H1 (cell line): ENCODE data around the gene SLX4IP. TPM values are rescaled to one million over a fixed set of nuclear protein-coding genes. Genes with fewer than 3 reads are reported as not detected.

Experiments used
- CTCF ChIA-PET: fragments of 300-600 bp; sonication (Branson Sonifier 250); formaldehyde crosslinking; loops from one replicate; lab custom pipeline; 2021; ENCODE audit not compliant: partially characterized antibody; lab: Charles Lee
- POLR2A ChIA-PET: fragments of 300-600 bp; sonication (Branson Sonifier 250); formaldehyde crosslinking; loops from one replicate; lab custom pipeline; 2021; ENCODE audit warnings: inconsistent platforms; ENCODE audit not compliant: partially characterized antibody; lab: Charles Lee
- DNase-seq, 2 experiments: peaks; one replicate each; pipeline versions ENCODE4 v3.0.0 to v3.0.0-alpha.2; 2010 to 2022; ENCODE audit warnings: low spot score in 2 of 2, low read depth in 1 of 2, mixed read lengths in 1 of 2
- FAIRE-seq: peaks from 2 replicates; lab custom pipeline; 2011; peaks lifted over from hg19 to GRCh38; lab: Jason Lieb, UNC
- H2AFZ ChIP-seq: 2 replicates; pipeline ENCODE4 v1.8.1; 2012; ENCODE audit warnings: low read length, inconsistent platforms
- H2AK5ac ChIP-seq: 2 replicates; pipeline ENCODE4 v1.6.1; 2013; ENCODE audit warnings: low read depth, low read length
- H2BK120ac ChIP-seq: replicated peaks from 2 replicates; pipeline ENCODE3; 2013; ENCODE audit warnings: low read depth, low read length, inconsistent platforms
- H2BK12ac ChIP-seq: 2 replicates; pipeline ENCODE4 v1.6.1; 2013; ENCODE audit warnings: low read depth, low read length
- H2BK15ac ChIP-seq: 2 replicates; pipeline ENCODE4 v1.6.1; 2013; ENCODE audit warnings: low read length
- H2BK20ac ChIP-seq: 2 replicates; pipeline ENCODE4 v1.6.1; 2013; ENCODE audit warnings: low read length
- H2BK5ac ChIP-seq: 2 replicates; pipeline ENCODE4 v1.6.1; 2013; ENCODE audit warnings: low read depth, low read length
- H3K14ac ChIP-seq: 2 replicates; pipeline ENCODE4 v1.6.1; 2013; ENCODE audit warnings: inconsistent platforms; ENCODE audit not compliant: insufficient read length
- H3K18ac ChIP-seq: 2 replicates; pipeline ENCODE4 v1.6.1; 2013; ENCODE audit warnings: low read length; ENCODE audit errors: extremely low read depth
- H3K23ac ChIP-seq: 2 replicates; pipeline ENCODE4 v1.6.1; 2013; ENCODE audit warnings: inconsistent platforms; ENCODE audit not compliant: insufficient read length
- H3K23me2 ChIP-seq: 2 replicates; pipeline ENCODE4 v1.6.1; 2013; ENCODE audit warnings: low read depth, low read length
- H3K27ac ChIP-seq: 2 replicates; pipeline ENCODE4 v1.6.1; 2011; ENCODE audit warnings: low read depth, low read length, inconsistent platforms
- H3K27me3 ChIP-seq, 4 experiments: replicated peaks in 1 of 4; 1 replicate in 1 of 4; 2 replicates in 3 of 4; pipeline versions ENCODE4 v1.6.1 to v1.8.1; 2011 to 2013; ENCODE audit warnings: low read length in 3 of 4, mild to moderate bottlenecking in 3 of 4, inconsistent platforms in 2 of 4, mixed read lengths in 2 of 4, moderate library complexity in 1 of 4; ENCODE audit not compliant: control insufficient read depth in 3 of 4, insufficient read depth in 3 of 4; ENCODE audit errors: extremely low read depth in 1 of 4
- H3K36me3 ChIP-seq, 4 experiments: 2 replicates each; pipeline versions ENCODE4 v1.6.1 to v1.8.1; 2011 to 2013; ENCODE audit warnings: mild to moderate bottlenecking in 4 of 4, low read length in 3 of 4, moderate library complexity in 2 of 4, control low read depth in 1 of 4, inconsistent platforms in 1 of 4; ENCODE audit not compliant: insufficient read depth in 4 of 4, control insufficient read depth in 2 of 4
- H3K4ac ChIP-seq: replicated peaks from 2 replicates; pipeline ENCODE3; 2013; ENCODE audit warnings: low read length, low read depth, mixed read lengths, inconsistent platforms; ENCODE audit not compliant: insufficient read length
- H3K4me1 ChIP-seq, 4 experiments: replicated peaks in 1 of 4; 1 replicate in 1 of 4; 2 replicates in 3 of 4; pipeline versions ENCODE4 v1.6.1 to v1.8.1; 2011 to 2013; ENCODE audit warnings: low read length in 3 of 4, inconsistent platforms in 2 of 4, mixed read lengths in 1 of 4; ENCODE audit not compliant: insufficient read depth in 4 of 4, control insufficient read depth in 3 of 4
- H3K4me2 ChIP-seq, 2 experiments: 2 replicates each; pipeline versions ENCODE4 v1.6.1 to v1.8.1; 2011 to 2013; ENCODE audit warnings: low read depth in 2 of 2, low read length in 2 of 2, control low read depth in 1 of 2, inconsistent platforms in 1 of 2, mild to moderate bottlenecking in 1 of 2; ENCODE audit not compliant: insufficient read depth in 1 of 2
- H3K4me3 ChIP-seq, 4 experiments: fragments of 200-600, 300-600 bp in 1 of 4; sonication (generic), shearing (Covaris generic), sonication (Bioruptor Twin) in 1 of 4; 2 replicates each; pipeline versions ENCODE4 v1.5.1 to v1.8.1; 2011 to 2016; ENCODE audit warnings: low read length in 4 of 4, low read depth in 3 of 4, control low read depth in 2 of 4, inconsistent platforms in 2 of 4, mild to moderate bottlenecking in 2 of 4, mixed read lengths in 1 of 4, moderate library complexity in 1 of 4; ENCODE audit not compliant: insufficient read depth in 2 of 4; ENCODE audit errors: extremely low read depth in 1 of 4
- H3K56ac ChIP-seq: replicated peaks from 2 replicates; pipeline ENCODE3; 2013; ENCODE audit warnings: low read depth, mild to moderate bottlenecking, mixed read lengths, low read length, inconsistent platforms; ENCODE audit not compliant: insufficient read length
- H3K79me1 ChIP-seq: 2 replicates; pipeline ENCODE4 v1.6.1; 2013; ENCODE audit warnings: low read depth, low read length, control low read depth
- H3K79me2 ChIP-seq, 2 experiments: 2 replicates each; pipeline versions ENCODE4 v1.6.1 to v1.8.1; 2012 to 2013; ENCODE audit warnings: low read length in 2 of 2, mild to moderate bottlenecking in 2 of 2, inconsistent platforms in 1 of 2; ENCODE audit not compliant: insufficient read depth in 2 of 2, control insufficient read depth in 1 of 2
- H3K9ac ChIP-seq, 4 experiments: replicated peaks in 1 of 4; 1 replicate in 1 of 4; 2 replicates in 3 of 4; pipeline versions ENCODE4 v1.6.1 to v1.8.1; 2011 to 2013; ENCODE audit warnings: low read depth in 3 of 4, low read length in 3 of 4, control low read depth in 2 of 4, mild to moderate bottlenecking in 2 of 4, moderate library complexity in 2 of 4, inconsistent platforms in 1 of 4; ENCODE audit errors: extremely low read depth in 1 of 4
- H3K9me3 ChIP-seq, 2 experiments: 2 replicates each; pipeline versions ENCODE4 v1.6.1 to v1.8.1; 2012 to 2013; ENCODE audit warnings: mild to moderate bottlenecking in 2 of 2, moderate library complexity in 2 of 2, control low read depth in 1 of 2, inconsistent platforms in 1 of 2, low read depth in 1 of 2, low read length in 1 of 2, mixed read lengths in 1 of 2; ENCODE audit not compliant: insufficient read depth in 2 of 2
- H4K20me1 ChIP-seq, 2 experiments: replicated peaks in 1 of 2; 2 replicates each; pipeline versions ENCODE3 to v1.8.1; 2011 to 2013; ENCODE audit warnings: inconsistent platforms in 2 of 2, low read length in 2 of 2, mild to moderate bottlenecking in 1 of 2; ENCODE audit not compliant: insufficient read depth in 2 of 2, control insufficient read depth in 1 of 2
- H4K5ac ChIP-seq: 2 replicates; pipeline ENCODE4 v1.6.1; 2013; ENCODE audit warnings: low read length, low read depth, mixed read lengths, inconsistent platforms; ENCODE audit not compliant: insufficient read length
- H4K8ac ChIP-seq: 2 replicates; pipeline ENCODE4 v1.8.0; 2013; ENCODE audit warnings: mild to moderate bottlenecking, moderate library complexity, low read length, inconsistent platforms; ENCODE audit not compliant: insufficient read depth; ENCODE audit errors: extremely low read depth
- H4K91ac ChIP-seq: replicated peaks from 2 replicates; pipeline ENCODE3; 2013; ENCODE audit warnings: low read length, mixed read lengths, inconsistent platforms; ENCODE audit not compliant: insufficient read length
- CBX5 ChIP-seq: fragments of 300-800, 300-1000 bp; sonication (generic); IDR thresholded peaks from 2 replicates; pipeline ENCODE4 v1.7.1; 2016; ENCODE audit warnings: antibody characterized with exemption, low read length, low read depth
- KDM5A ChIP-seq: fragments of 200-600 bp; IDR thresholded peaks from 2 replicates; pipeline ENCODE4 v1.7.1; 2012; ENCODE audit warnings: mild to moderate bottlenecking, low read length, inconsistent platforms, mixed read lengths
- POLR2A ChIP-seq, 2 experiments: IDR thresholded peaks; 1 replicate in 1 of 2; 2 replicates in 1 of 2; pipeline ENCODE4 v1.6.1; 2011; ENCODE audit warnings: low read depth in 2 of 2, low read length in 2 of 2, mild to moderate bottlenecking in 2 of 2; ENCODE audit errors: control extremely low read depth in 1 of 2
- RBBP5 ChIP-seq: IDR thresholded peaks from 2 replicates; pipeline ENCODE4 v1.7.1; 2012; ENCODE audit warnings: low read depth, mild to moderate bottlenecking, inconsistent platforms, low read length, moderate library complexity, borderline replicate concordance
- SUZ12 ChIP-seq: fragments of 200-600 bp; sonication (generic); IDR thresholded peaks from 2 replicates; pipeline ENCODE4 v1.6.1; 2012; ENCODE audit warnings: mild to moderate bottlenecking, inconsistent platforms, low read length, moderate library complexity, mixed read lengths
- ZNF274 ChIP-seq: IDR thresholded peaks from 2 replicates; pipeline ENCODE4 v1.7.0; 2012; ENCODE audit warnings: low read length, borderline replicate concordance; ENCODE audit errors: extremely low read depth
- WGBS, 2 experiments: shearing (Covaris generic) in 1 of 2; methylation state at CpG; one replicate each; pipeline versions ENCODE4 v1.1.6 to v1.1.7; 2013 to 2015; ENCODE audit warnings: low lambda C conversion rate in 2 of 2, mixed read lengths in 2 of 2, inconsistent platforms in 1 of 2, low coverage in 1 of 2, missing lambda C conversion rate in 1 of 2; ENCODE audit not compliant: insufficient replicate concordance in 2 of 2, insufficient coverage in 1 of 2, insufficient read length in 1 of 2; ENCODE audit errors: extremely low coverage in 1 of 2, missing lambda C conversion rate in 1 of 2; 5-methylcytosine and 5-hydroxymethylcytosine counted together
- polyA plus RNA-seq, 7 experiments: library from polyadenylated mRNA; depleted of rRNA in 3 of 7; stranded (reverse) in 5 of 7; unstranded in 2 of 7; fragments of >200 nt in 5 of 7; fragments of 200-250 nt in 2 of 7; gene quantifications; 1 replicate in 5 of 7; 2 replicates in 1 of 7; 4 replicates in 1 of 7; pipeline versions ENCODE4 v1.2.1 to v1.2.3, GENCODE V29; 2011 to 2013; ENCODE audit warnings: missing spikeins in 2 of 7, mixed read lengths in 2 of 7
- total RNA-seq: library from RNA; stranded (reverse); fragmentation: NEBNext Ultra II Directional; extraction: Animal tissue kit (Norgen Biotek cat#: 25700); gene quantifications from 2 replicates; pipeline ENCODE4 v1.2.1, GENCODE V29; 2021
- TF ChIP-seq, protein P1 (sequence below): IDR thresholded peaks from 2 replicates; pipeline ENCODE4 v1.6.1; 2012; ENCODE audit warnings: inconsistent platforms

The SLX4IP gene
- total and polyA plus RNA-seq, 2 of the 8 experiments (the other 6 are each of a cell fraction or from before 2014, with no cell fraction given) = 2.4 to 8.7 TPM

DNA sequence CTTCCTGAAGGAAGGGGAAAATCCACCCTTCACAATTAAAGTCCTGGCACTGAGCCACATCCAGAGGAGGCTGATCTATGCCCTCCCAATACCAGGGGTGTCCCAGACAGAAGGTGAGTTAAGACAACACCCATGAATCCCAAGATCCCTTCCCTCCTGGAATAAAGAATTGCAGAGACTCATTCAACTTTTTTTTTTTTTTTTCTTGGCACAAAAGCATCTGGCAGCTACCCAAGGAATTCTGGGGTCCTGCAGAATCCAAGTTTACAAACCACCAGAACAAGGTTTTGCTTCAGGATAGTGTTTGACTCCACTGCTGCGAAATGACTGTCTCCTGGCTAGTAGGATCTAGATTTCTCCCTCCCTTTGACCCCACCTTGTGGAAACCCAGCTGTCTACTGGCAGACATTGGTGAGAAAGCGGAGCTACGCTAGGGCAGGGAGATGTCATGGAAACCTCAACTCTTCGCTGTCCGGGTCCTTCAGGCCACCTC is 201.3 kb downstream of the SLX4IP start:
- no peak for TF ChIP-seq SUZ12
- no peak for TF ChIP-seq POLR2A (IDR thresholded peaks at IDR 0.05; ENCODE audit: control extremely low read depth in 1 of 2, low read depth in 2 of 2, low read length in 2 of 2)
- TF ChIP-seq CBX5 = no peak
- no peak for TF ChIP-seq KDM5A
- no peak for TF ChIP-seq ZNF274
- TF ChIP-seq, protein P1, sequence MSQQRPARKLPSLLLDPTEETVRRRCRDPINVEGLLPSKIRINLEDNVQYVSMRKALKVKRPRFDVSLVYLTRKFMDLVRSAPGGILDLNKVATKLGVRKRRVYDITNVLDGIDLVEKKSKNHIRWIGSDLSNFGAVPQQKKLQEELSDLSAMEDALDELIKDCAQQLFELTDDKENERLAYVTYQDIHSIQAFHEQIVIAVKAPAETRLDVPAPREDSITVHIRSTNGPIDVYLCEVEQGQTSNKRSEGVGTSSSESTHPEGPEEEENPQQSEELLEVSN = no peak
- TF ChIP-seq RBBP5 = no peak
- peaks cover 1 to 5% of the 10 kb centered on the region in 2 experiments for H4K20me1 ChIP-seq
- peaks cover 3 to 32% (median 23%) of the 10 kb centered on the region in 4 experiments for H3K36me3 ChIP-seq
- DNase-seq (no peak), FAIRE-seq (no peak)
- H3K56ac ChIP-seq = no peak overlapping the region
- H2AK5ac ChIP-seq = no peak overlapping the region; the same call in 1 of the 2 replicates
- no peak overlapping the region for H3K23ac ChIP-seq
- peaks cover 3% of the 10 kb centered on the region for H3K79me1 ChIP-seq
- H3K27me3 ChIP-seq = no peaks in the 10 kb centered on the region; a peak in 1 of 7 replicates
- H2BK20ac ChIP-seq = peak overlapping the region; percentile 69; the same call in 1 of the 2 replicates
- H3K9ac ChIP-seq = no peak overlapping the region
- H3K23me2 ChIP-seq = no peaks in the 10 kb centered on the region; the same call in 1 of the 2 replicates
- H3K14ac ChIP-seq = no peak overlapping the region
- no peak overlapping the region for H2BK15ac ChIP-seq
- no peak overlapping the region for H4K8ac ChIP-seq
- no peak overlapping the region for H2AFZ ChIP-seq
- H3K79me2 ChIP-seq = no peaks in the 10 kb centered on the region
- no peaks in the 10 kb centered on the region for H3K9me3 ChIP-seq
- 86% methylated on average over 5 of the region's 5 CpGs; no CpG with 5 or more reads in 1 of the 2 experiments for WGBS, 2 experiments
- no peak overlapping the region for H3K27ac ChIP-seq
- H3K4me1 ChIP-seq = peaks cover 10 to 33% (median 25%) of the 10 kb centered on the region in 4 experiments
- H3K4ac ChIP-seq = no peak overlapping the region
- H2BK120ac ChIP-seq = no peak overlapping the region
- no peak overlapping the region for H4K5ac ChIP-seq
- no peak overlapping the region for H4K91ac ChIP-seq
- H3K18ac ChIP-seq = peak overlapping the region; percentile 26; the same call in 1 of the 2 replicates
- no peak overlapping the region for H2BK5ac ChIP-seq
- H3K4me3 ChIP-seq = no peak overlapping the region
- peak overlapping the region in 1 of 2 experiments; percentile 74; a peak in 1 of 4 replicates for H3K4me2 ChIP-seq
- no peak overlapping the region; the same call in 1 of the 2 replicates for H2BK12ac ChIP-seq
- ChIA-PET POLR2A (interaction anchor here (0.7 to 1.6 kb wide), 5 partner anchors 8 to 1059 kb away, joined by 3 to 5 read pairs (median 4); no protein-coding TSS in a partner anchor), CTCF (interaction anchor here (0.5 to 8.4 kb wide), 10 partner anchors 11 to 455 kb away, joined by 3 to 55 read pairs (median 4); no protein-coding TSS in a partner anchor)
